Skin of body (tissue), 2 donors: ENCODE measurements around the gene LMTK3. TPM values are rescaled to one million over a fixed set of nuclear protein-coding genes. Genes with fewer than 3 reads are reported as not detected.

Experiments used
- DNase-seq: peaks from one replicate; lab custom pipeline; 2025; lab: John Stamatoyannopoulos, UW
- total RNA-seq: library from RNA; depleted of rRNA; stranded (reverse); fragments of >200 nt; gene quantifications from one replicate; pipeline ENCODE4 v1.2.3, GENCODE V29; 2014

LMTK3 gene, protein sequence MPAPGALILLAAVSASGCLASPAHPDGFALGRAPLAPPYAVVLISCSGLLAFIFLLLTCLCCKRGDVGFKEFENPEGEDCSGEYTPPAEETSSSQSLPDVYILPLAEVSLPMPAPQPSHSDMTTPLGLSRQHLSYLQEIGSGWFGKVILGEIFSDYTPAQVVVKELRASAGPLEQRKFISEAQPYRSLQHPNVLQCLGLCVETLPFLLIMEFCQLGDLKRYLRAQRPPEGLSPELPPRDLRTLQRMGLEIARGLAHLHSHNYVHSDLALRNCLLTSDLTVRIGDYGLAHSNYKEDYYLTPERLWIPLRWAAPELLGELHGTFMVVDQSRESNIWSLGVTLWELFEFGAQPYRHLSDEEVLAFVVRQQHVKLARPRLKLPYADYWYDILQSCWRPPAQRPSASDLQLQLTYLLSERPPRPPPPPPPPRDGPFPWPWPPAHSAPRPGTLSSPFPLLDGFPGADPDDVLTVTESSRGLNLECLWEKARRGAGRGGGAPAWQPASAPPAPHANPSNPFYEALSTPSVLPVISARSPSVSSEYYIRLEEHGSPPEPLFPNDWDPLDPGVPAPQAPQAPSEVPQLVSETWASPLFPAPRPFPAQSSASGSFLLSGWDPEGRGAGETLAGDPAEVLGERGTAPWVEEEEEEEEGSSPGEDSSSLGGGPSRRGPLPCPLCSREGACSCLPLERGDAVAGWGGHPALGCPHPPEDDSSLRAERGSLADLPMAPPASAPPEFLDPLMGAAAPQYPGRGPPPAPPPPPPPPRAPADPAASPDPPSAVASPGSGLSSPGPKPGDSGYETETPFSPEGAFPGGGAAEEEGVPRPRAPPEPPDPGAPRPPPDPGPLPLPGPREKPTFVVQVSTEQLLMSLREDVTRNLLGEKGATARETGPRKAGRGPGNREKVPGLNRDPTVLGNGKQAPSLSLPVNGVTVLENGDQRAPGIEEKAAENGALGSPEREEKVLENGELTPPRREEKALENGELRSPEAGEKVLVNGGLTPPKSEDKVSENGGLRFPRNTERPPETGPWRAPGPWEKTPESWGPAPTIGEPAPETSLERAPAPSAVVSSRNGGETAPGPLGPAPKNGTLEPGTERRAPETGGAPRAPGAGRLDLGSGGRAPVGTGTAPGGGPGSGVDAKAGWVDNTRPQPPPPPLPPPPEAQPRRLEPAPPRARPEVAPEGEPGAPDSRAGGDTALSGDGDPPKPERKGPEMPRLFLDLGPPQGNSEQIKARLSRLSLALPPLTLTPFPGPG (N-terminal part only)
- total RNA-seq, result 0.79 TPM

DNA sequence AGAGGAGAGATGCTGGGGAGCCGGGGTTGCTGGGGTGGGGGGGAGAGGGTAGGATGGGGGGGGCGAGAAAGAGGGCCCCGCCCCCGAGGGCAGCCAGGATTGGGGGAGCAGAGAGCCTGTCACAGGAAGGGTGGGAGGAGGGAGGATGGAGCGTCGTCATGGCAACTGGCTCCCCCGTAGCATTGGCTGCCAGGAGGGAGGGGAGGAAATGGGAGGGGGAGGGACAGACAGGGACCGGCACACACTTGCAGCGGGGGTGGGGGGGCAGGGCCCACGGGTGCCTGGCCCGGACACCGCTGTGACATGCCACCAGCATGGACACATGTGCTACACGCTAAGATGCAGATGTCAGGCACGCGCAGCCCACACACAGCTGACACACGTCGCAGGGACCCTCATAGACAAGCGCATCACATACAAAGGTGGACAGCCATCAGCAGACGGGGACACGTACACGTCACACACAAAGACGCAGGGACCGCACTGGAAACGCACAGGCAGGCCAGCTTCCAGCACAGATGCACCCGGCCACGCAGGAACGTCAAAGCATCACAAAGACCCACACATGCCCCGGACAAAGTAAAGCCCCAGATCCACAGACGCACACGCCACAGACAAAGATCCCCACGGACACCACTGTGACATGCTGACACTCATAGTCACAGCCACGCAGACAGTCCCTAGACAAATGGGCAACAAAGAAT lies at the start of gene LMTK3:
TSS of gene LMTK3 (minus strand) at position 36 of the 704 bp plus-strand sequence. CDS start 259 bp downstream, outside the sequence.
- no peak for DNase-seq

DNA sequence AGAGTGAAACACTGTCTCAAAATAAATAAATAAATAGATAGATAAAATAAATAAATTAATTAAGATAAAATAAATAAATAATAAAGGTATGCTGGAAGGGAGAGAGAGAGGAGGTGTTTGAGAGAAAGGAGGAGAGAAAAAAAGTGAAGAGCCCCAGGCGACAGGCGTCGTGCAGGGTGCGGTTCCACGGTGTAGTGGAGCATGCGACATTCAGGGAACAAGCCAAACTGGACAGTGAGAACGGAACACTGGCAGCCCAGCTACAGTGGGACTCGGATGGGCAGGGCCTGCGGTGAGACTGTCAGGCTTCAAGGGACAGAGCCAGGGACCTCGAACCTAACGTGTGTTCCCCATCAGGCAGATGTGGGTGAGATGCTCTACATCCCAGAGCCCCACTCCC lies 49.8 kb upstream of the LMTK3 start:
- DNase-seq, result no peak

DNA sequence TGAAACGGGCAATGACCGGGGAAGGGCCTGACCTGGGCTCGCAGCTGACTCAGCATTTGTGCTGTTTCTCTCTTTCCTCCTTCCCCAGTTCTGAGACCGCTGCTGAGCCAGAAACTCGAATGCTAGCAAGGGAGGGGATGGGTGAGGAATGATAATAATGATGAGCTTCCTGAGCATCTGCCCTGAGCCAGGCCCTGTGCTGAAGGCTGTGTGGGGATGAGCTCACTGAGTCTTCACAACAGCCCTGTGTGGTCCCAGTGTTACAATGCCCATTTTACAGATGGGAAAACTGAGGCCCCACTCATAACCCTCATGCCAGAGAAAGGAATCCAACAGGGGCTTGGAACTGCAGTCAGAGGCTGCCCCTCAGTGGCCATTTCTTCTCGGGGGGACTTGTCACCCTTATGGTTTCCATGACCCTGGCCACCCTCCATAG lies 48.5 kb upstream of the LMTK3 start:
- DNase-seq, result no peak

DNA sequence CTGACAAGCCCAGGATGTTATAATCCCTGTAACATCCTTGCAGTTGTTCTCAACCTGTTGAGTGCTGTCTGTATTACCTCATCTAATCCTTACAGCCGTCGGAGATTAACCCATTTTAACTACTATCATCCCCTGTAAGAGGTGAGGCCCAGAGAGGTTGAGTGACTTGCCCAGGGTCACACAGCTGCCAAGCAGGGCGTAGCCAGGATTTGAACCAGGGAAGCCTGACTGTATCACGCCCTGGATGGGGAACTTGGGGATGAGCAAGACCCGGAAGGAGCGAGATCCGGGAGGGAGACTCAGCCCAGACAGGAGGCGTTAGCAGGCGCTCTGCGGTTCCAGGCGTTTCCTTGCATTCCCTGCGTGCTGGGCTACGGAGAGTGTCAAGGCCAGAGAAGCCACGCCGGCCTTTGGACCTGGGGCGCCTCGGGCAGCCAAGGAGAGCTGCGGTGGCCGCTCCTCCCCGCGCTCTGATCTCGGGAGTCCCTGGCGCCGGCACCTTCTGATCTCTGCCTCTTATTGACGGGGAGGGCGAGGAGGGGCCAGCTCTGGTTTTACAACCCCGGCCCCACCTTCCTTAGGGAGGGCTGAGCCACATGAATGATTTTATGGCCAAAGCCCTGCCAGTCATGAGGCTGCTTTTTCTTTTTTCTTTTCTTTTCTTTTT lies 46.5 kb upstream of the LMTK3 start:
- no peak for DNase-seq

DNA sequence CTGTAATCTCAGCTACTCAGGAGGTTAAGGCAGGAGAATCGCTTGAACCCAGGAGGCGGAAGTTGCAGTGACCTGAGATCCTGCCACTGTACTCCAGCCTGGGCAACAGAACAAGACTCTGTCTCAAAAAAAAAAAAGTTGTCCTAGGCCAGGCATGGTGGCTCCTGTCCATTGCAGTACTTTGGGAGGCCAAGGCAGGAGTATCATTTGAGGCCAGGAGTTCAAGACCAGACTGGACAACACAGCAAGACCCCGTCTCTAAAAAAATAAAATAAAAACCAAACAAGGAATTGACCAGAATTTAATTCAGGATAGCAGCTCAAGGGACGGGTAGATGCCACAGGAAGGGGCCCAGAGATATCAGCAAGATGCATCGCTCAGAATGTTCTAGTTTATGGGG lies 45.2 kb upstream of the LMTK3 start:
- DNase-seq, result no peak

DNA sequence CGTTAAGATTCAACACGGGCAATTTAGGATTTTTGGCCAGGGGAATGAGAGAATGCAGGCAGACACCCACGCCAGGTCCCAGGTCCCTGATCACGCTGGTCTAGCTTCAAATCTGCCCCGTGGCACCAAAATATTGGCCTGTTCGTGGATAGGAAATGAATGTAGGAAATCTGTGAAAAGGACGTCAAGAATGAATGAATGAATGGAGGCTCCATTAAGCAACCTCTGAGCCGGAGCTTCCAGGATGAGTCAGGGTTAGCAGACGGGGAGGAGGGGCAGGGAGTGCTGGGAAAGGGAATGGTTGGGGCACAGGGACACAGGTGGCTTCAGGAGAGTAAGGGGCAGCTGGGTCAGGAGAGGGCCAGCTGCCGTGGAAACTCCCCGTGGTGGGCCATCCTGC lies 44.5 kb upstream of the LMTK3 start:
- no peak for DNase-seq

DNA sequence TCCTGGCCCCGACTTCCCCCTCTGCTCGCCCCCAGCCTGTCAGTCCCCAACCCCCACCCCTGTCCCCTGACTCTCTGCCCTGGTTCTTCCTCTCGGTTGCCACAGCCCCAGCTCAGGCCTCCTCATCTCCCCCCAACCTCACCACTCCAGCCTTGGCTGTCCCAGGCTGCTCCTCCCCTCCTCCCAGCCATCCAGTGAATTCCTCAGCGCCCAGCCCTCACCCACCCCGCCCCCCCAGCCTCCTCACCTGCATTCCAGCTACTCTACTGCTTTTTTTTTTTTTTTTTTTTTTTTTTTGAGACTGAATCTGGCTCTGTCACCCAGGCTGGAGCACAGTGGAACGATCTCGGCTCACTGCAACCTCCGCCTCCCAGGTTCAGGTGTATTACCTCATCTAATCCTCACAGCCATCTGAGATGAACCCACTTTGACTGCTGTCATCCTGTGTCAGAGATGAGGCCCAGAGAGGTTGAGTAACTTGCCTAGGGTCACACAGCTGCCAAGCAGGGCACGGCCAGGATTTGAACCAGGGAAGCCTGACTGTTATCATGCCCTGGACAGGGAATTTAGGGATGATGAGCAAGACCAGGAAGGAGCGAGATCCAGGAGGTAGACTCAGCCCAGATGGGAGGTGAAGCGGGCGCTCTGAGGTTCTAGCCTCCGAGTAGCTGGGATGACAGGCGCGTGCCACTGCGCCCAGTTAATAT lies 42.9 kb upstream of the LMTK3 start:
- DNase-seq, result no peak

DNA sequence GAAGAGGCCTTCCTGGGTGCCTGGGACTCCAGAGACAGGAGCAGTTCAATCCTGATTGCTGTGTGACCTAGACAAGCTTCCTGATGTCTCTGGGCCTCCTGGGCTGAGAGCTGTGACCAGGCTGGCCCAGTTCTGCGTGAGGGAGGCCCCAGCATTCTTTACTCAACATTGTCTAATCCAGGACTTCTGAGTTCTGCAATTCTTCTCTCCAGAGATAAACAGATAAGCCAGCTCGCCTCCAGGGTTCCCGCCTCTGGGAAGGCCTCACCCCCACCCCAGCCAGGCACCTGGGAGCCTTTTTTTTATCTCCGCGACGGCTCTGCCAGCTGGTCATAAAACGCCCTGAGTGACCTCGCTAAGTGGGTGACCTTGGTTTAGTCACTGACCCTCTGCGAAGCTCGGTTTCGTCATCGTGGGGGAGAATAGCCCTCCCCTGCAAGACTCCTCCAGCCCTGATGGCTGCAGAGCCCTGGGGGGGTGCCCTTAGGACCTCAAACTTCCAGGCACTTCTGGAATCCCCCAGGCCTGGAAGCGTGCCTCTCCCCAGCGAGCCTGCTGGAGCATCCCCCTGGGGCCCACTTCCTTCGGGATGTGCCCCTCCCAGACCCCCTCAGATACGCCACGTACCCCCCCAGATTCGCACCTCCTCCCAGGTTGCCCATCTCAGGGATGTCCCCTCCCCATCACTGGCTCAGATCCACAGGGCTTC lies 42.2 kb upstream of the LMTK3 start:
- DNase-seq, result no peak

DNA sequence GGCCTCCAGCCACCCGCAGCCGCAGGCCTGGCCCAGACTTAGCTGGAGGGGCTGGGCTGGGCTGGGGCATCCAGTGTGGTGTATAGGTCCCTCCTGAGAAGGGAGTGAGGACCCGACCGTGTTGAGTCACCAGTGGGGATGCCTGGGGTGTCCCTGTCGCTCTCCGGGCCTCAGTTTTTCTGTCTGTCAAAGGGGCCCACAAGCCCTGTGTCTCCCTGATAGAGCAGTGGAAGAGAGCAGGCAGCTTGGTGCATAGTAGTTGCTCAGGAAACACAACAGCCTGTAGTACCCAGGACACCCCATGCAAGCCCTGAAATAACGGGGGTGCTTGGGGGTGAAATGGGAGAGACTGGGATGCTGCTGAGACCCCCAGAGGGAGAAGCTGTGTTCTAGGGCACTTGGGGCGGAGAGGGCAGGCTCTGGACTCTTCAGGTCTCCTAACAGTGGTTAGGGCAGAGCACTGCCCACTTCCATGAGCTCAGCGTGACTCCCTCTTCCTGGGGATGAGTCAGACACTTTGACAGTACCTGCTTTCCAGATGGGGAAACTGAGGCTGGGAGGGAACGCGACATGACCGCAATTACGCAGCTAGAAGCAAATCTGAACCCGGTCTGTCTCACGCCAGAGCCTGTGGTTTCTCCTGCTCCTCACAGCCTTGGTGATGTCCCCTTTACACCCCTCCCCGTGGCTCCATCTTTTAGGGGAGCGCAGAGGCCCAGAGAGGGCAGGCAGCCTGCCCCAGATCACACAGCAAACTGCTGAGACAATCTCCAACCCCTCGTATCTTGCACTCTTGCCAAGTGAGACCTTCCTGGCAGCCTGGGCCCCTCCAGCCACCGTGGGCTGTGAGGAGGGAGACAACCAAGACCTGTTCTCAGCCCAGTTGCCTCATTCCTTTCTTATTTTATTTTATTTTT lies 41.0 kb upstream of the LMTK3 start:
- no peak for DNase-seq

DNA sequence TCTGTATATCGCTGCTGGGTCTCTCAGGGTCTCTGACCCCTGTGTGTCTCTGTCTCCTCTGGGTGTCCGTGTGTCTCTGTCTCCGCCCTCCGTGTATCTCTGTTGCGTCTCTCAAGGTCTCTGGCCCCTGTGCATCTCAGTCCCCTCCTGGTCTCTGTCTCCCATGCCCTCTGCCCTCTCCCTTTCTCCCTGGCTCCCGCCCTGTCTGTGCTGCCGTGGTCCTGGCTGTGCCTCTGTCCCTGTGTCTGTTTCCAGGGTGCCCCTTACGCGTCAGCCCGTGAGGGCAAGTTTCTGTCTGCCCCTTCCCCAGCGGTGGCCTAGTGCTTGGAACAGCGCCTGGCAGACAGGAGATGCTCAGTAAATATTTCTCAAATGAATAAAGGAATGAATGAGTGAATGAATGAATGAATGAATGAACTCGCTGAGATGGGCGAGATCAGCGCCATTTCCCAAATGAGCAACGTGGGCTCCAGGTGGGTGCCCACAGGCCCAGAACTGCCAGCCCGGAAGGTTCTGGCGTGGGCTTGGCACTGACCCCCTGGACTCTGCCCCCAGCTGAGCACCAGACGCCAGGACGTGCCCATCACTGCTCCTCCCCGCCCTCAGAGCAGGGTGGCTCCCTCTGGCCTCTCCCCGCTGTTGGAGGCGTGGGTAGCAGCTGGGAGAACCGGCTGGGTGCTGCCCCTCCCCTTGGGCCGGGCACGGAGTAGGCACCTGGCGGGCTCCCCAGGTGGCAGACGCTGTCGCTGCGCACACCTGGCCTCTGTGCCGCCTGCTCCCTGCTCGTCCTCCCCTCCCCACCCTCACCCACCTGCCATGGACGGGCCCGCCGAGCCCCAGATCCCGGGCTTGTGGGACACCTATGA lies 40.0 kb upstream of the LMTK3 start, which contains the start of gene SULT2B1:
TSS of gene SULT2B1 (plus strand) at position 736 of the 866 bp plus-strand sequence. CDS start at position 817, 81 bp downstream.
- no peak for DNase-seq

DNA sequence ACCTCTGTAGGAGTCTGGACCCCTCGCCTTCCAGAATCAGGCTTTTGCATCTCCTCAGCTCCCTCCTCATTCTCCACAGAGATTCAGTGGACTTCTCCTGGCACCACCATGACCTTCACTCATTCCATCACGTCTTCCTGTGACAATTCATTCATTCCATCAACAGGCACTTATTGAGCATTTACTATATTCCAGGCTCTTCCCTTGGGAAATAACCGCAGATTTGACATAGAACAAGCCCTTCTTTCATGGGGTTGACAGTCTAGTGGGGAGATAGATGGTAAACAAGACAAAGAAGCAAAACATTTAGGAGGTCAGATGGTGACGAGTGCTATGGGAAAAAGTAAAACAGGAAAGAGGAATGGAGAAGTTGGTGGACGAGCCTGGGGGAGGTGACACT lies 37.7 kb upstream of the LMTK3 start:
- no peak for DNase-seq

DNA sequence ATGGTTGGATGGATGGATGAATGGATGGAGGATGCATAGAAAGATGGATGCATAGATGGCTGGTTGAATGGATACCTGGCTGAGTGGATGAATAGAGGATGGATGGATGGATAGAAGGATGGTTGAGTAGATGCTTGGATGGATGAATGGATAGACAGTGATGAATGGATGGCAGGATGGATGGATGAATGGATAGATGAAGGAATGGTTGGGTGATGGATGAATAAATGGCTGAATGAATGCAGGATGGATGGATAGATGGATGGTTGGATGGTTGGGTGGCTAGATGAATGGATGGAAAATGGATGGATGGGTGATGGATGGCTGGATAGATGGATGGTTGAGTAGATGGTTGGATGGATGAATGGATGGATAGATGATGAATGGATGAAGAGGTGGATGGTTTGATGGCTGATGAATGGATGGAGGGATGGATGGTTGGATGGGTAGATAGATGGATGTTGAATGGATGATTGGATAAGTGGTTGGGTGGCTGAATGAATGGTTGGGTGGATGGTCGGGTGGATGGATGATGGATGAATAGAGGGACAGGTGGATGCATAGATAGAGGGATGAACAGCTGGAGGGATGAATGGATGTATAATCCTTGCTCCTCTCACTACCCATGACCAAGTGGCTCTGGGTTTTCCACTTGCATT lies 36.7 kb upstream of the LMTK3 start:
- no peak for DNase-seq

DNA sequence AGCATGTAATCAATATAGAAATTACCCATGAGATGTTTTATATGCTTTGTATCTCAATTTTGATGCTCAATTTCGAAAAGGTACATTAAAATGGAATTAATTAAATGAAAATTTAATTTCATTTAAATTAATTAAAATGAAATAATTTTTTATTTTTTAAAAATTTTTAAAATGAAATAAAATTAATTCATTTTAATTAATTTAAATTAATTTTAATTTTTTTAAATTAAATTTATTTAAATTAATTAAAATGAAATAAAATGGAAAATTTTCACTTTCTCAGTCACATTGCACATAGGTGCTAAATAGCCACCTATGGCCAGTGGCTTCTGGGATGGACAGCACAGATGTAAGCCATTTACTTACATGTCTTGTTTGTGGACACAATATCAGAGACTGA lies 36.1 kb upstream of the LMTK3 start:
- DNase-seq, result no peak

DNA sequence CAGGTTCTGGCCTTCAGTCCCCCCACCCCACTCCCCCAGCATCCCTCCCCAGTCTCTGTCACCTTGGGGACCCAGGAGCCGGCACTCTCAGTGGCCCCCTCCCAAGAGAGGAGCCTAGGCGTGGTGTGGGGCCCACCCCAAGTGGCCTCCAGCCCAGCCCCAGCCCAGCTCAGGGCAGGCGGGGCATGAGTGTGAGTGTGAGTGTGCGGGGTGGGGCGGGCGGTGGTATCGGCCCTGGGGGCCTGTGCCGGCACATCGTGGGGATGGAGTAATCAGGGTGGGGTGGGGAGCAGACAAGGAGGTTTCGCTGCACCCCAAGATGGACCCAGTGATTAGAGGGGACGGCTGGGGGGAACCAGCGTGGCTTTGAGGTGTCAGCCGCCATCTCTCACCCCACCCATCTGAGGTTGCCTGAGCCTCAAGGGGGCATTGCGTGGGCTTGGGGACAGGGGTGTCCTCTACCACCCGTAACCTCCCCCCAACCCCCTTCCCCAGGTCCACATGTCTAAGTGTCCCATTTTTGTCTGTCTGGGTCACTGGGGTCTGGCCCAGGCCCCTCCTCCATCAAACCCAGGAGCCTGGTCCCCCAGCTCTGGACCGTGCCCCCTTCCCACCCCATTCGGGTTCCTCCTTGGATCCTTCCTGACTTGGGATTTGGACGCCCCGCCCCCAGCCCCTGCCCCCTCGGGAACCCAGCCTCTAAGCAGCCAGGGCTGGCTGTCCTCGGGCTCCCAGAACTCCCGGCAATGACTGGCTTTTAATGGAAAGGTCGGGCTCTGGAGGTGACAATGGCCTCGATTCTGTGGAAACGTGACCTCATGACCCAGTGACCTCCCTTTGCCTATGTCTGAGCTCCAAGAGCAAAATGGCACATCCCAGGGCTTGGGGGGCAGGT lies 33.5 kb upstream of the LMTK3 start:
- no peak for DNase-seq

DNA sequence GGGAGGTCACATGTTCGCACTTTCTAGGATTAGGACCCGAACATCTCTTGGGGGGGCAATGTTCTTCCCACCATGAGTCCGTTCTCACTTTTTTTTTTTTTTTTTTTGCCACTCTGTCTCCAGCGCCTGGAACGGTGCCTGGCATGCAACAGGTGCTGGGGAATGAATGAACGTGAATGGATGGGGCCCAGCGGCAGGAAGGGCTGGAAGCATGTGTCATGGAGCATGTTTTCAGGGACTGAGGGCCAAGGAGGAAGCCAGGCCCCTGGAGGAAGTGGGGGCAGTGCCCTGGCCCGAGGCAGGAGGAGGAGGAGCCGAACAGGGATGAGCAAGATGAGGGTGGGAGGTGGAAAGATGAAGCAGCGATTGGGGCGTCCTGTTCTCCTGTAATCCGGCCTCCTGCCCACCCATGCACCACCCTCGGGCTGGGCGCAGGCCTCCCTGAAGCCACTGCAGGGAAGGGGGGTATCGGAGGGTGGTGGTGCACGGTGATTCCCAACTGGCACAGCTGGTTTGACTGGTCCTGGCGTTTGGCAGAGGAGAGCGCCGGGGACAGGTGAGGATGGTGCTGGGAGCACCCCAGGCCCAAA lies 31.6 kb upstream of the LMTK3 start:
- DNase-seq, result no peak
